Measurements from ENCODE around the gene DAP. TPM values are rescaled to one million over a fixed set of nuclear protein-coding genes. Genes with fewer than 3 reads are reported as not detected.

DAP gene
- total and polyA plus RNA-seq, 10 of the 15 experiments (the other 5 are each of a cell fraction or from before 2014, with no cell fraction given) = 12.9 to 130 (median 49.9) TPM

DNA sequence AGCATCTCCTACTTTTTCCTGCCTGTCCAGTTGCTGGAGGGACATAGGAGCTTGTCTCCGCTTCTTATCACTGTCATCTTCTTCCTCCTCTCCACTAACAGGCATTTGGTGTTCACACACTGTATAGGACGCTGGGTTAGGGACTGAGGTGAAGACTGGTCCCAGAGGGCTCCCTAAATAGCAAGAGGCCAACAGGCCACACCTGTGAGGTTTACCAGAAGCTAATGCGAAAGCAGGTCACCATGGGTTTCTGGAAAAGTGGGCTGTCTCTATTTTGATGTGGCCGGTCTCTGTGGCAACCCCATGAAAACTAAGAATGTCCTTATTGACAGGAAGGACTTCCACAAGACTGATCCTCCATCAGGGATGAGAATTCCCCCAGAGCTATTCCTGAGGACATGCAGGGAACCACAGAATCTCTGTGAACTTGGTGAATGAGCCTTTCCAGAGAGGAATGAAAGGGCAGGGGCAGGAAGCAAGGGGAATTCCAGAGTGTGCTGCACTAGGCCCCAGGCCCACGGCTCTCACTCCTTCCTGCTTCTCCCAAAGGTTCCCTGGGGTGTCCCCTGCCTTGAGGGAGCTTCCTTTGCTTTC, 61.7 kb downstream of the DAP start (continued):
- TF ChIP-seq, protein P1, sequence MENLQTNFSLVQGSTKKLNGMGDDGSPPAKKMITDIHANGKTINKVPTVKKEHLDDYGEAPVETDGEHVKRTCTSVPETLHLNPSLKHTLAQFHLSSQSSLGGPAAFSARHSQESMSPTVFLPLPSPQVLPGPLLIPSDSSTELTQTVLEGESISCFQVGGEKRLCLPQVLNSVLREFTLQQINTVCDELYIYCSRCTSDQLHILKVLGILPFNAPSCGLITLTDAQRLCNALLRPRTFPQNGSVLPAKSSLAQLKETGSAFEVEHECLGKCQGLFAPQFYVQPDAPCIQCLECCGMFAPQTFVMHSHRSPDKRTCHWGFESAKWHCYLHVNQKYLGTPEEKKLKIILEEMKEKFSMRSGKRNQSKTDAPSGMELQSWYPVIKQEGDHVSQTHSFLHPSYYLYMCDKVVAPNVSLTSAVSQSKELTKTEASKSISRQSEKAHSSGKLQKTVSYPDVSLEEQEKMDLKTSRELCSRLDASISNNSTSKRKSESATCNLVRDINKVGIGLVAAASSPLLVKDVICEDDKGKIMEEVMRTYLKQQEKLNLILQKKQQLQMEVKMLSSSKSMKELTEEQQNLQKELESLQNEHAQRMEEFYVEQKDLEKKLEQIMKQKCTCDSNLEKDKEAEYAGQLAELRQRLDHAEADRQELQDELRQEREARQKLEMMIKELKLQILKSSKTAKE (IDR thresholded peaks at IDR 0.05; ENCODE audit: low read depth, poor library complexity, severe bottlenecking) = no peak
- TF ChIP-seq MXI1 (IDR thresholded peaks at IDR 0.05; ENCODE audit: low read depth, low read length) (peak; percentile 45; the same call in 1 of the 2 replicates), IKZF2 (IDR thresholded peaks at IDR 0.05) (peak; percentile 69 to 76), STAT1 (conservative IDR thresholded peaks at IDR 0.05) (no peak), MEF2A (IDR thresholded peaks at IDR 0.05; ENCODE audit: insufficient read depth, low read depth, low read length) (peak; percentile 38; the same call in 1 of the 2 replicates), SRF (IDR thresholded peaks at IDR 0.05; ENCODE audit: low read depth in 2 of 2, low read length in 2 of 2) (no peak), CHD4 (IDR thresholded peaks at IDR 0.05) (no peak), STAT3 (IDR thresholded peaks at IDR 0.05; ENCODE audit: low read depth, low read length) (no peak), SP1 (IDR thresholded peaks at IDR 0.05; ENCODE audit: low read depth, low read length) (peak; percentile 41), TCF3 (IDR thresholded peaks at IDR 0.05; ENCODE audit: borderline replicate concordance, insufficient read depth, low read depth, low read length) (peak; percentile 66; the same call in 1 of the 2 replicates), ZNF24 (IDR thresholded peaks at IDR 0.05) (no peak), MEF2B (IDR thresholded peaks at IDR 0.05; ENCODE audit: partially characterized antibody, poor library complexity, severe bottlenecking) (peak; percentile 79), PAX5 (IDR thresholded peaks at IDR 0.05; ENCODE audit: borderline replicate concordance, low read depth, low read length) (no peak), EP300 (IDR thresholded peaks at IDR 0.05; ENCODE audit: borderline replicate concordance in 1 of 2, control insufficient read depth in 1 of 2, low read depth in 2 of 2, low read length in 2 of 2) (peak in 1 of 2 experiments; percentile 80; a peak in 2 of 4 replicates), IKZF1 (conservative IDR thresholded peaks at IDR 0.05) (peak; percentile 72; the same call in 1 of the 2 replicates), RUNX3 (IDR thresholded peaks at IDR 0.05; ENCODE audit: low read length) (peak; percentile 84), TCF12 (IDR thresholded peaks at IDR 0.05; ENCODE audit: low read depth, low read length) (no peak), WRNIP1 (IDR thresholded peaks at IDR 0.05; ENCODE audit: borderline replicate concordance, low read depth, low read length) (0 out of 2 replicates have a peak, but pooled peaks have one; percentile 12)
- TF ChIP-seq, protein P2, sequence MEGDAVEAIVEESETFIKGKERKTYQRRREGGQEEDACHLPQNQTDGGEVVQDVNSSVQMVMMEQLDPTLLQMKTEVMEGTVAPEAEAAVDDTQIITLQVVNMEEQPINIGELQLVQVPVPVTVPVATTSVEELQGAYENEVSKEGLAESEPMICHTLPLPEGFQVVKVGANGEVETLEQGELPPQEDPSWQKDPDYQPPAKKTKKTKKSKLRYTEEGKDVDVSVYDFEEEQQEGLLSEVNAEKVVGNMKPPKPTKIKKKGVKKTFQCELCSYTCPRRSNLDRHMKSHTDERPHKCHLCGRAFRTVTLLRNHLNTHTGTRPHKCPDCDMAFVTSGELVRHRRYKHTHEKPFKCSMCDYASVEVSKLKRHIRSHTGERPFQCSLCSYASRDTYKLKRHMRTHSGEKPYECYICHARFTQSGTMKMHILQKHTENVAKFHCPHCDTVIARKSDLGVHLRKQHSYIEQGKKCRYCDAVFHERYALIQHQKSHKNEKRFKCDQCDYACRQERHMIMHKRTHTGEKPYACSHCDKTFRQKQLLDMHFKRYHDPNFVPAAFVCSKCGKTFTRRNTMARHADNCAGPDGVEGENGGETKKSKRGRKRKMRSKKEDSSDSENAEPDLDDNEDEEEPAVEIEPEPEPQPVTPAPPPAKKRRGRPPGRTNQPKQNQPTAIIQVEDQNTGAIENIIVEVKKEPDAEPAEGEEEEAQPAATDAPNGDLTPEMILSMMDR (IDR thresholded peaks at IDR 0.05 in 2 of 3, conservative IDR thresholded peaks at IDR 0.05 in 1 of 3; ENCODE audit: control insufficient read depth in 2 of 3, extremely low read depth in 1 of 3, insufficient read depth in 1 of 3, low read depth in 3 of 3, low read length in 3 of 3) = no peak
- TF ChIP-seq, protein P3, sequence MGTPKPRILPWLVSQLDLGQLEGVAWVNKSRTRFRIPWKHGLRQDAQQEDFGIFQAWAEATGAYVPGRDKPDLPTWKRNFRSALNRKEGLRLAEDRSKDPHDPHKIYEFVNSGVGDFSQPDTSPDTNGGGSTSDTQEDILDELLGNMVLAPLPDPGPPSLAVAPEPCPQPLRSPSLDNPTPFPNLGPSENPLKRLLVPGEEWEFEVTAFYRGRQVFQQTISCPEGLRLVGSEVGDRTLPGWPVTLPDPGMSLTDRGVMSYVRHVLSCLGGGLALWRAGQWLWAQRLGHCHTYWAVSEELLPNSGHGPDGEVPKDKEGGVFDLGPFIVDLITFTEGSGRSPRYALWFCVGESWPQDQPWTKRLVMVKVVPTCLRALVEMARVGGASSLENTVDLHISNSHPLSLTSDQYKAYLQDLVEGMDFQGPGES (IDR thresholded peaks at IDR 0.05) = no peak
- TF ChIP-seq, protein P4, sequence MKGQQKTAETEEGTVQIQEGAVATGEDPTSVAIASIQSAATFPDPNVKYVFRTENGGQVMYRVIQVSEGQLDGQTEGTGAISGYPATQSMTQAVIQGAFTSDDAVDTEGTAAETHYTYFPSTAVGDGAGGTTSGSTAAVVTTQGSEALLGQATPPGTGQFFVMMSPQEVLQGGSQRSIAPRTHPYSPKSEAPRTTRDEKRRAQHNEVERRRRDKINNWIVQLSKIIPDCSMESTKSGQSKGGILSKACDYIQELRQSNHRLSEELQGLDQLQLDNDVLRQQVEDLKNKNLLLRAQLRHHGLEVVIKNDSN (IDR thresholded peaks at IDR 0.05; ENCODE audit: borderline replicate concordance, extremely low read length, insufficient read depth, low read depth, low read length) = no peak
- TF ChIP-seq, protein P5, sequence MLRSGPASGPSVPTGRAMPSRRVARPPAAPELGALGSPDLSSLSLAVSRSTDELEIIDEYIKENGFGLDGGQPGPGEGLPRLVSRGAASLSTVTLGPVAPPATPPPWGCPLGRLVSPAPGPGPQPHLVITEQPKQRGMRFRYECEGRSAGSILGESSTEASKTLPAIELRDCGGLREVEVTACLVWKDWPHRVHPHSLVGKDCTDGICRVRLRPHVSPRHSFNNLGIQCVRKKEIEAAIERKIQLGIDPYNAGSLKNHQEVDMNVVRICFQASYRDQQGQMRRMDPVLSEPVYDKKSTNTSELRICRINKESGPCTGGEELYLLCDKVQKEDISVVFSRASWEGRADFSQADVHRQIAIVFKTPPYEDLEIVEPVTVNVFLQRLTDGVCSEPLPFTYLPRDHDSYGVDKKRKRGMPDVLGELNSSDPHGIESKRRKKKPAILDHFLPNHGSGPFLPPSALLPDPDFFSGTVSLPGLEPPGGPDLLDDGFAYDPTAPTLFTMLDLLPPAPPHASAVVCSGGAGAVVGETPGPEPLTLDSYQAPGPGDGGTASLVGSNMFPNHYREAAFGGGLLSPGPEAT (IDR thresholded peaks at IDR 0.05; ENCODE audit: low read depth) = 0 out of 2 replicates have a peak, but pooled peaks have one; percentile 43

Data from GM12878 (cell line).